ENCODE results near the gene CENPB.

Gene CENPB

DNA sequence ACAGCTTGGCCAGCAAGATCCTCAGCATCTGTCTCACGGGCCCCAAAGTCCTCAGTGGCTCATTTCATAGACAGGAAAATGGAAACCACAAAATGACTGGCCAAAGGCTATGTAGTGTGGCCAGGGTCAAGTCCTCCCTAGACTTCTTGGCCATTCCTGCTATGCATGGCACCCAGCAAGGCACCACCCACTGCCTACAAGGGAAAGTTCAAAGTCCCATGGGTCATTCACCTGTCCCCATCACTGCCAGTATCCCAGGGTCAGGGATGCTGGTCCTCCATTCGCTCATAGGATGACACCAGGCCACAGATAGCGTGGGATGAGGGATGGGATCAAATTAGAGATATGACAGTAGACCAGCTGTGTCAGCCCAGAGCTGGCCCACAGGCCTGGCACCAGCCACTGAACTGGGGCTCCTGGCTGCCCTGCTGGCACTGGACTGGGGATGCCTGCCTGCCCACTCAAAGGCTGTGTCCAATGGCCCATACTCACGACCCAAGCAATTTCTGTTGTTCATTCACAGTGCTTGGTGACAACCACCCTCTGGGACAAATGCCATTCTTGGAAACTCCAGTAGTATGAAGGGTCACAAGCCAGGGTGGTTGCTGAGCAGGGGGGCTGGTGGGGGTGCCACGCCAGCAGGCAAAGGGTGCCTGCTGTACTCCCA lies 30.6 kb downstream of the CENPB start:
- Histone ChIP-seq H3K27me3 (ENCODE audit: insufficient read depth, poor library complexity, severe bottlenecking) (no peaks in the 10 kb centered on the region), H3K4me3 (replicated peaks; ENCODE audit: insufficient read depth, low read length) (no peak overlapping the region), H3K27ac (replicated peaks) (no peak overlapping the region)
- DNase-seq (ENCODE audit: low read depth in 1 of 2, low spot score in 1 of 2): no peak
- TF ChIP-seq SPI1 (IDR thresholded peaks at IDR 0.05; ENCODE audit: borderline replicate concordance, low read depth) (no peak), GABPA (IDR thresholded peaks at IDR 0.05; ENCODE audit: low read depth) (no peak), POLR2AphosphoS5 (IDR thresholded peaks at IDR 0.05; ENCODE audit: low read depth) (no peak)
- TF ChIP-seq, protein P1, sequence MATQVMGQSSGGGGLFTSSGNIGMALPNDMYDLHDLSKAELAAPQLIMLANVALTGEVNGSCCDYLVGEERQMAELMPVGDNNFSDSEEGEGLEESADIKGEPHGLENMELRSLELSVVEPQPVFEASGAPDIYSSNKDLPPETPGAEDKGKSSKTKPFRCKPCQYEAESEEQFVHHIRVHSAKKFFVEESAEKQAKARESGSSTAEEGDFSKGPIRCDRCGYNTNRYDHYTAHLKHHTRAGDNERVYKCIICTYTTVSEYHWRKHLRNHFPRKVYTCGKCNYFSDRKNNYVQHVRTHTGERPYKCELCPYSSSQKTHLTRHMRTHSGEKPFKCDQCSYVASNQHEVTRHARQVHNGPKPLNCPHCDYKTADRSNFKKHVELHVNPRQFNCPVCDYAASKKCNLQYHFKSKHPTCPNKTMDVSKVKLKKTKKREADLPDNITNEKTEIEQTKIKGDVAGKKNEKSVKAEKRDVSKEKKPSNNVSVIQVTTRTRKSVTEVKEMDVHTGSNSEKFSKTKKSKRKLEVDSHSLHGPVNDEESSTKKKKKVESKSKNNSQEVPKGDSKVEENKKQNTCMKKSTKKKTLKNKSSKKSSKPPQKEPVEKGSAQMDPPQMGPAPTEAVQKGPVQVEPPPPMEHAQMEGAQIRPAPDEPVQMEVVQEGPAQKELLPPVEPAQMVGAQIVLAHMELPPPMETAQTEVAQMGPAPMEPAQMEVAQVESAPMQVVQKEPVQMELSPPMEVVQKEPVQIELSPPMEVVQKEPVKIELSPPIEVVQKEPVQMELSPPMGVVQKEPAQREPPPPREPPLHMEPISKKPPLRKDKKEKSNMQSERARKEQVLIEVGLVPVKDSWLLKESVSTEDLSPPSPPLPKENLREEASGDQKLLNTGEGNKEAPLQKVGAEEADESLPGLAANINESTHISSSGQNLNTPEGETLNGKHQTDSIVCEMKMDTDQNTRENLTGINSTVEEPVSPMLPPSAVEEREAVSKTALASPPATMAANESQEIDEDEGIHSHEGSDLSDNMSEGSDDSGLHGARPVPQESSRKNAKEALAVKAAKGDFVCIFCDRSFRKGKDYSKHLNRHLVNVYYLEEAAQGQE (IDR thresholded peaks at IDR 0.05; ENCODE audit: insufficient replicate concordance, low read depth): no peak
- TF ChIP-seq, protein P2, sequence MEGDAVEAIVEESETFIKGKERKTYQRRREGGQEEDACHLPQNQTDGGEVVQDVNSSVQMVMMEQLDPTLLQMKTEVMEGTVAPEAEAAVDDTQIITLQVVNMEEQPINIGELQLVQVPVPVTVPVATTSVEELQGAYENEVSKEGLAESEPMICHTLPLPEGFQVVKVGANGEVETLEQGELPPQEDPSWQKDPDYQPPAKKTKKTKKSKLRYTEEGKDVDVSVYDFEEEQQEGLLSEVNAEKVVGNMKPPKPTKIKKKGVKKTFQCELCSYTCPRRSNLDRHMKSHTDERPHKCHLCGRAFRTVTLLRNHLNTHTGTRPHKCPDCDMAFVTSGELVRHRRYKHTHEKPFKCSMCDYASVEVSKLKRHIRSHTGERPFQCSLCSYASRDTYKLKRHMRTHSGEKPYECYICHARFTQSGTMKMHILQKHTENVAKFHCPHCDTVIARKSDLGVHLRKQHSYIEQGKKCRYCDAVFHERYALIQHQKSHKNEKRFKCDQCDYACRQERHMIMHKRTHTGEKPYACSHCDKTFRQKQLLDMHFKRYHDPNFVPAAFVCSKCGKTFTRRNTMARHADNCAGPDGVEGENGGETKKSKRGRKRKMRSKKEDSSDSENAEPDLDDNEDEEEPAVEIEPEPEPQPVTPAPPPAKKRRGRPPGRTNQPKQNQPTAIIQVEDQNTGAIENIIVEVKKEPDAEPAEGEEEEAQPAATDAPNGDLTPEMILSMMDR (IDR thresholded peaks at IDR 0.05; ENCODE audit: insufficient read depth, low read length): no peak

DNA sequence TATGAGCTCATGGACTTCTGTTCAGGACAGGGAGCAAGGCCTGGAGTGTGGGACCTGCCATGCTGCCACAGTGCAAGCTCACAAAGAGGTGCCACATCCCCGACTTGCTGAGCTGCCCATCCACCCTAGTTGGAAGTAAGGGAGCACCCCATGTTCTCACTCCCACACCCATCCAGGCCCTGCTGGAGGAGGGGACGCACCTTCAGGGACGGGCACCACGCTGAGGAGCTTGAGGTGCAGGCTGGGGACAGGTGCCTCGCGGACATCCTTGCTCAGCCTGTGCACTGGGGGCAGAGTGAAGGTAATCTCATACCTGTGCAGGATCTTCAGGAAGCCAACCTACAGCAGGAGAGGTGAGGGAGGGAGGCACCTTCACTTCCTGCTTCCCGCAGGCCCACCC lies 31.3 kb downstream of the CENPB start:
- no peaks in the 10 kb centered on the region for H3K27me3 ChIP-seq (ENCODE audit: insufficient read depth, poor library complexity, severe bottlenecking)
- H3K4me3 ChIP-seq (replicated peaks; ENCODE audit: insufficient read depth, low read length): no peak overlapping the region
- no peak overlapping the region for H3K27ac ChIP-seq (replicated peaks)
- no peak for DNase-seq (ENCODE audit: low read depth in 1 of 2, low spot score in 1 of 2)
- TF ChIP-seq, protein P1 (IDR thresholded peaks at IDR 0.05; ENCODE audit: insufficient replicate concordance, low read depth): no peak
- TF ChIP-seq GABPA (IDR thresholded peaks at IDR 0.05; ENCODE audit: low read depth): no peak

DNA sequence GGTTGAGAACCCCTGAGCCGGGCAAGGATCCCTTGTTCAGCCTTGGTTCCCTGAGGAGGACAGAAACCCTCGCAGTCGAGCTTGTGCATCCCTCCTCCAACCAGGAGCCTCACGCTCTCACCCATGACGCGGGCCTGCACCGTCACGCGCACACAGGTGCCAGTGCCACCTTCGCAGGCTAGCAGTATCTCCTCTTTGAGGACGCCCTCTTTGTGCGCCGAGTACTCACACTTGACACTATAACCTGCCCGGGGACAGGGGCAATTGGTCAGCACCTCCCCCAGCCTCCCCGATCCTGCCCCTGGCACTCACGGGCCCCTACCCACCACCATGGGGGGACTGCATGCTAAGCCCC lies 32.3 kb downstream of the CENPB start:
- DNase-seq (ENCODE audit: low read depth in 1 of 2, low spot score in 1 of 2): no peak
- no peak overlapping the region for H3K4me3 ChIP-seq (replicated peaks; ENCODE audit: insufficient read depth, low read length)
- no peaks in the 10 kb centered on the region for H3K27me3 ChIP-seq (ENCODE audit: insufficient read depth, poor library complexity, severe bottlenecking)
- no peak overlapping the region for H3K27ac ChIP-seq (replicated peaks)
- TF ChIP-seq POLR2AphosphoS5 (IDR thresholded peaks at IDR 0.05; ENCODE audit: low read depth): no peak
- TF ChIP-seq GABPA (IDR thresholded peaks at IDR 0.05; ENCODE audit: low read depth): no peak
- TF ChIP-seq, protein P2 (IDR thresholded peaks at IDR 0.05; ENCODE audit: insufficient read depth, low read length): no peak
- TF ChIP-seq, protein P1 (IDR thresholded peaks at IDR 0.05; ENCODE audit: insufficient replicate concordance, low read depth): no peak
- TF ChIP-seq SPI1 (IDR thresholded peaks at IDR 0.05; ENCODE audit: borderline replicate concordance, low read depth): no peak

Data from HL-60 (cell line).